Fibroblast of skin of back (primary cell): ENCODE data around the gene CNTNAP3B. TPM values are rescaled to one million over a fixed set of nuclear protein-coding genes. Genes with fewer than 3 reads are reported as not detected.
"Not testable (repeated sequence)": the region's sequence is repeated elsewhere in the genome, so short reads cannot be mapped to it uniquely, and the experiment has no call there.

Experiments
- DNase-seq: peaks from one replicate; pipeline ENCODE4 v3.0.0-alpha.2; 2013
- polyA plus RNA-seq, 2 experiments: library from polyadenylated mRNA; unstranded; fragments of 120-200 nt; gene quantifications; one replicate each; pipeline ENCODE4 v1.2.1, GENCODE V29; 2013; ENCODE audit not compliant: insufficient read length in 2 of 2

Gene CNTNAP3B
- 32.4 TPM for polyA plus RNA-seq (2013, experiment 1 of 2; ENCODE audit: insufficient read length)
- polyA plus RNA-seq (2013, experiment 2 of 2; ENCODE audit: insufficient read length): 36.7 TPM

- DNase-seq: peak; percentile 27
Observed at GRCh38 chr9:42129073-42129729, at the start of gene CNTNAP3B. Gene CNTNAP3B, minus strand, starts transcription at chr9:42129426. Its CDS starts 332 bp downstream, at chr9:42129094.

GRCh38 chr9:42160299-42160698 is 31.1 kb upstream of the CNTNAP3B start:
- peak; percentile 18 for DNase-seq

- DNase-seq: peak; percentile 43
Observed at GRCh38 chr9:42127056-42127841, 2.0 kb downstream of the CNTNAP3B start.

GRCh38 chr9:42121007-42121406 is 8.2 kb downstream of the CNTNAP3B start:
- DNase-seq: not testable (repeated sequence)

- not testable (repeated sequence) for DNase-seq
Observed at GRCh38 chr9:42095929-42096328, 33.3 kb downstream of the CNTNAP3B start.

- not testable (repeated sequence) for DNase-seq
Observed at GRCh38 chr9:42084559-42084952, 44.7 kb downstream of the CNTNAP3B start.

- DNase-seq: not testable (repeated sequence)
Observed at GRCh38 chr9:42083877-42084558, 45.2 kb downstream of the CNTNAP3B start.

GRCh38 chr9:42080376-42080775 is 48.9 kb downstream of the CNTNAP3B start:
- DNase-seq: peak; percentile 4

- not testable (repeated sequence) for DNase-seq
Observed at GRCh38 chr9:42074868-42075267, 54.4 kb downstream of the CNTNAP3B start.

- DNase-seq: not testable (repeated sequence)
Observed at GRCh38 chr9:42071026-42071425, 58.2 kb downstream of the CNTNAP3B start.

GRCh38 chr9:42070035-42070799 is 59.0 kb downstream of the CNTNAP3B start:
- not testable (repeated sequence) for DNase-seq

GRCh38 chr9:42053874-42054273 is 75.4 kb downstream of the CNTNAP3B start:
- not testable (repeated sequence) for DNase-seq

- DNase-seq: not testable (repeated sequence)
Observed at GRCh38 chr9:42050701-42051100, 78.5 kb downstream of the CNTNAP3B start.

- not testable (repeated sequence) for DNase-seq
Observed at GRCh38 chr9:42044422-42045010, 84.7 kb downstream of the CNTNAP3B start.

- DNase-seq: not testable (repeated sequence)
Observed at GRCh38 chr9:42033541-42033940, 95.7 kb downstream of the CNTNAP3B start.

GRCh38 chr9:42020639-42021038 is 108.6 kb downstream of the CNTNAP3B start:
- DNase-seq: not testable (repeated sequence)

- DNase-seq: peak; percentile 45
Observed at GRCh38 chr9:42018220-42018922, 110.9 kb downstream of the CNTNAP3B start.

- DNase-seq: not testable (repeated sequence)
Observed at GRCh38 chr9:42014317-42014716, 114.9 kb downstream of the CNTNAP3B start.

GRCh38 chr9:41991607-41992006 is 137.6 kb downstream of the CNTNAP3B start:
- not testable (repeated sequence) for DNase-seq

GRCh38 chr9:41980271-41980670 is 149.0 kb downstream of the CNTNAP3B start:
- DNase-seq: not testable (repeated sequence)
